Prostate gland (tissue), 2 donors: ENCODE results near the gene TMEM271. TPM values are rescaled to one million over a fixed set of nuclear protein-coding genes. Genes with fewer than 3 reads are reported as not detected.
"Not testable (repeated sequence)": the region's sequence is repeated elsewhere in the genome, so short reads cannot be mapped to it uniquely, and the experiment has no call there.

Experiments
- DNase-seq: peaks from one replicate; pipeline ENCODE4 v3.0.0-alpha.2; 2019; ENCODE audit warnings: low spot score
- H3K27ac ChIP-seq, 2 donors: fragments of 200-600 bp; sonication (generic); 2 replicates each; pipeline ENCODE4 v1.5.1; 2017 to 2019
- H3K27me3 ChIP-seq: fragments of 200-600 bp; sonication (generic); replicated peaks from 2 replicates; pipeline ENCODE4 v1.5.1; 2019; ENCODE audit not compliant: insufficient read depth
- H3K36me3 ChIP-seq, 2 donors: fragments of 200-600 bp; sonication (generic); 1 replicate in 1 of 2; 2 replicates in 1 of 2; pipeline versions ENCODE4 v1.5.1 to v1.8.1; 2017 to 2019
- H3K4me1 ChIP-seq: fragments of 200-600 bp; sonication (generic); replicated peaks from 2 replicates; pipeline ENCODE4 v1.5.1; 2019
- H3K4me3 ChIP-seq, 2 donors: fragments of 200-600 bp; sonication (generic); 2 replicates each; pipeline ENCODE4 v1.5.1; 2017 to 2019
- H3K9me3 ChIP-seq: fragments of 200-600 bp; sonication (generic); 2 replicates; pipeline ENCODE4 v1.5.1; 2017
- POLR2A ChIP-seq: fragments of 450-650 bp; IDR thresholded peaks from one replicate; pipeline ENCODE4 v1.6.1; 2016; ENCODE audit warnings: antibody characterized with exemption, mild to moderate bottlenecking
- POLR2AphosphoS5 ChIP-seq: sonication (generic); formaldehyde crosslinking; IDR thresholded peaks from one replicate; pipeline ENCODE4 v1.6.1; 2017; ENCODE audit warnings: antibody characterized with exemption
- WGBS: methylation state at CpG from one replicate; pipeline ENCODE4 v1.1.5; 2018; 5-methylcytosine and 5-hydroxymethylcytosine counted together
- intact Hi-C: fragments of 100-400 bp; cut with DNase I; formaldehyde crosslinking; loops from one replicate; pipeline ENCODE4 v1.14.2; 2022
- total RNA-seq, 2 donors: library from RNA; depleted of rRNA; stranded (reverse); fragments of >200 nt; gene quantifications; one replicate each; pipeline ENCODE4 v1.1.0, GENCODE V29; 2016
- TF ChIP-seq, protein P1 (sequence below), 4 experiments: fragments of 200-600 bp in 2 of 4; fragments of 450-650 bp in 2 of 4; sonication (generic) in 2 of 4; IDR thresholded peaks; 1 replicate in 3 of 4; 2 replicates in 1 of 4; pipeline ENCODE4 v1.5.1; 2016 to 2019; ENCODE audit warnings: antibody characterized with exemption in 4 of 4, mild to moderate bottlenecking in 2 of 4, moderate library complexity in 2 of 4

Gene TMEM271
- total RNA-seq, 2 donors from 2014 or later = 0.91 TPM; not detected in 1

DNA sequence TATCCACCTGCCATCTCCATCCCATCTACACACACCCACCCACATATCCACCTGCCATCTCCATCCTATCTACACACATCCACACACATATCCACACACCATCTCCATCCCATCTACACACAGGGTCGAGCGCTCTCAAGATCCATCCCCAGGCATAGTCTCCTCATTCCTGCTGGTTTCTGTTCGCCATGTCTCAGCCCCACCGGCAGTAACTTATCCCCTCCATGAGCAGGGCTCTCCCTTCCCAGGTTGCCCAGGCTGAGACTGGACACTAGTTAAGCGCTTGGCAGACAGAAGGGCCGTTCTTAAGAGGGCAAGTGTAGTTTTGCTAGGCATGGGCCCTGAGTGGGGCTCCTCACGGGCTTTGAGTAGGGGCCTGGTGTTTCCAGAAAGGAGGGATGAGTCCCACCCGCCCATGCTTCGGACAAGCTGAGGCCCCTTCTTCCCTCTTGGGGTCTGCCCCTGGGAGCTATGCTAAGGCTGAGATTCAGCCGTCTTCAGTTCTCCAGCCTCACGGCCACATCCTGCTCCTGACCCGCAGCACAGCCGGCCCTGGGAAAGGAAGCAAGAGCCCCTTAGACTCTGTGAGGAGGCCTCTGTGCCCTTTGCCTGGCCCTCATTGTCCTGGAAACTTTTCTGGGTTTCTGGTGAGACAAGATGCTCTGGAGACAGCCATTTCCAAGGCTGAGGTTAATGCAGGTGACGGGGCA is 20.4 kb downstream of the TMEM271 start:
- 87% methylated on average over 14 of the region's 14 CpGs for WGBS
- Histone ChIP-seq H3K27me3 (no peaks in the 10 kb centered on the region), H3K4me1 (no peaks in the 10 kb centered on the region), H3K27ac (no peak overlapping the region), H3K36me3 (no peaks in the 10 kb centered on the region), H3K4me3 (no peak overlapping the region), H3K9me3 (no peaks in the 10 kb centered on the region)
- intact Hi-C loops = no loop called here
- no peak for TF ChIP-seq POLR2A
- TF ChIP-seq, protein P1, sequence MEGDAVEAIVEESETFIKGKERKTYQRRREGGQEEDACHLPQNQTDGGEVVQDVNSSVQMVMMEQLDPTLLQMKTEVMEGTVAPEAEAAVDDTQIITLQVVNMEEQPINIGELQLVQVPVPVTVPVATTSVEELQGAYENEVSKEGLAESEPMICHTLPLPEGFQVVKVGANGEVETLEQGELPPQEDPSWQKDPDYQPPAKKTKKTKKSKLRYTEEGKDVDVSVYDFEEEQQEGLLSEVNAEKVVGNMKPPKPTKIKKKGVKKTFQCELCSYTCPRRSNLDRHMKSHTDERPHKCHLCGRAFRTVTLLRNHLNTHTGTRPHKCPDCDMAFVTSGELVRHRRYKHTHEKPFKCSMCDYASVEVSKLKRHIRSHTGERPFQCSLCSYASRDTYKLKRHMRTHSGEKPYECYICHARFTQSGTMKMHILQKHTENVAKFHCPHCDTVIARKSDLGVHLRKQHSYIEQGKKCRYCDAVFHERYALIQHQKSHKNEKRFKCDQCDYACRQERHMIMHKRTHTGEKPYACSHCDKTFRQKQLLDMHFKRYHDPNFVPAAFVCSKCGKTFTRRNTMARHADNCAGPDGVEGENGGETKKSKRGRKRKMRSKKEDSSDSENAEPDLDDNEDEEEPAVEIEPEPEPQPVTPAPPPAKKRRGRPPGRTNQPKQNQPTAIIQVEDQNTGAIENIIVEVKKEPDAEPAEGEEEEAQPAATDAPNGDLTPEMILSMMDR (IDR thresholded peaks at IDR 0.05) = no peak
- TF ChIP-seq POLR2AphosphoS5 = no peak
- DNase-seq = no peak

DNA sequence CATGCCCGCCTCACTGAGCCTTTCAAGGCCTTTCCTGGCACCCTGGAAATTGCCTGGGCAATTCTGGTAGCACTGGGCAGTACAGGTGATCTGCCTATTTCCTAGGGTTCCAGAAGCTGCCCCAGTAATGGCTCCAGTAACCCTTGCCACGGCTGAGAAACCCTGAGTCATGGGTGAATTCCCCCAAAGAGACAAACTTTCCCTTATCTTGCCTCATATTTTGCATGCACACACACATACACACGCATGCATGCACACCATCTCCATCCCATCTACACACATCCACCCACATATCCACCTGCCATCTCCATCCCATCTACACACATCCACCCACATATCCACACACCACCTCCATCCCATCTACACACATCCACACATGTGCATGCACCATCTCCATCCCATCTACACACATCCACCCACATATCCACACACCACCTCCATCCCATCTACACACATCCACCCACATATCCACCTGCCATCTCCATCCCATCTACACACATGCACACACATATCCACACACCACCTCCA is 21.2 kb downstream of the TMEM271 start:
- intact Hi-C loops, H3K36me3 ChIP-seq, H3K4me3 ChIP-seq, H3K27me3 ChIP-seq, H3K4me1 ChIP-seq, H3K9me3 ChIP-seq, DNase-seq, H3K27ac ChIP-seq: not testable (repeated sequence)
- 78% methylated on average over 3 of the region's 3 CpGs for WGBS

DNA sequence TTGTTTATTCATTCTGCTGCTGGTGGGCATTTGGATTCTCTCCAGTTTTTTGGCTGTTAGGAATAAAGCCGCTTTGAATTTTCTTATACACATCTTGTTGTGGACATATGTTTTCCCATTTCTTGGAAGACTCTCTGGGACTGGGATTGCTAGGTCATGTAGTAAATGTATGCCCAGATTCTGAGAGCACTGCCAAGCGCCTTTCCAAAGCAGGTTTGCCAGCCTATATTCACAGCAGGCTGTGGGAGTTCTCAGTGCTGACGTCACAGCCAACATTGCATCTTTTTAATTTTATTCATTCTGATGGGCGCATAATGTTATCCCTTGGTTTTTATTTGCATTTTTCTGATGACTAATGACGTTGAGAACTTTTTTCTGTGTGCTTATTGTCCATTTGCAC is 24.1 kb downstream of the TMEM271 start:
- 62% methylated on average over 5 of the region's 5 CpGs for WGBS
- Histone ChIP-seq H3K36me3 (no peaks in the 10 kb centered on the region), H3K4me3 (no peak overlapping the region), H3K27me3 (no peaks in the 10 kb centered on the region), H3K9me3 (no peaks in the 10 kb centered on the region), H3K27ac (no peak overlapping the region), H3K4me1 (no peaks in the 10 kb centered on the region)
- intact Hi-C loops = no loop called here
- TF ChIP-seq, protein P1 (IDR thresholded peaks at IDR 0.05) = no peak
- no peak for TF ChIP-seq POLR2AphosphoS5
- TF ChIP-seq POLR2A = no peak
- DNase-seq = no peak

DNA sequence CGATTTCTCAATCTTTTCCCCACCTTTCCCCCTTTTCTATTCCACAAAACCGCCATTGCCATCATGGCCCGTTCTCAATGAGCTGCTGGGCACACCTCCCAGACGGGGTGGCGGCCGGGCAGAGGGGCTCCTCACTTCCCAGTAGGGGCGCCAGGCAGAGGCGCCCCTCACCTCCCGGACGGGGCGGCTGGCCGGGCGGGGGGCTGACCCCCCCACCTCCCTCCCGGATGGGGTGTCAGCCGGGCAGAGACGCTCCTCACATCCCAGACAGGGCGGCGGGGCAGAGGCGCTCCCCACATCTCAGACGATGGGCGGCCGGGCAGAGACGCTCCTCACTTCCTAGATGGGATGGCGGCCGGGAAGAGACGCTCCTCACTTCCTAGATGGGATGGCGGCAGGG is 25.8 kb downstream of the TMEM271 start:
- H3K9me3 ChIP-seq, DNase-seq, H3K4me1 ChIP-seq, H3K27ac ChIP-seq, H3K36me3 ChIP-seq, intact Hi-C loops, H3K27me3 ChIP-seq, H3K4me3 ChIP-seq: not testable (repeated sequence)
- WGBS = 91% methylated on average over 22 of the region's 27 CpGs

DNA sequence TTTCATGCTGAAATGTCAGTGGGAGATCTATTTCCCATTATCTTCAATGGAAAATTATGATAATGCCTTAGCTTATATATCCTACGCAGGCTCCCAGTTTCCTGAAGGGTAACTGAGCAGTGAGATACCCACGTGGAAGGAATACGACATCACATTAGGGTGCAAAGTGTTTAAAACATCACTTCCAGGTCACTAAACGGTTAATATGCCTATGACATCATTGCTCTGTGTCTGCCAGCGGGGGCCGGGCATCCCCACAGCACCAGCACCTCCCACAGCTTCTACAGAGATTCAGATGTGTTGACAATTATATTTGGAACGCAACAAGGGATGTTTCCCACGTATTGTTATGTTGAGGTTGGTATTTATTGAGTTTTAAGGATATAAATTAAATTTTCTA is 27.1 kb downstream of the TMEM271 start:
- TF ChIP-seq POLR2AphosphoS5 (no peak), POLR2A (no peak)
- TF ChIP-seq, protein P1 (IDR thresholded peaks at IDR 0.05) = no peak
- no peaks in the 10 kb centered on the region for H3K9me3 ChIP-seq
- H3K36me3 ChIP-seq = no peaks in the 10 kb centered on the region
- no peak overlapping the region for H3K4me3 ChIP-seq
- no peaks in the 10 kb centered on the region for H3K4me1 ChIP-seq
- H3K27me3 ChIP-seq = no peaks in the 10 kb centered on the region
- intact Hi-C loops = no loop called here
- no peak for DNase-seq
- 22% methylated on average over 8 of the region's 8 CpGs for WGBS
- no peak overlapping the region for H3K27ac ChIP-seq

DNA sequence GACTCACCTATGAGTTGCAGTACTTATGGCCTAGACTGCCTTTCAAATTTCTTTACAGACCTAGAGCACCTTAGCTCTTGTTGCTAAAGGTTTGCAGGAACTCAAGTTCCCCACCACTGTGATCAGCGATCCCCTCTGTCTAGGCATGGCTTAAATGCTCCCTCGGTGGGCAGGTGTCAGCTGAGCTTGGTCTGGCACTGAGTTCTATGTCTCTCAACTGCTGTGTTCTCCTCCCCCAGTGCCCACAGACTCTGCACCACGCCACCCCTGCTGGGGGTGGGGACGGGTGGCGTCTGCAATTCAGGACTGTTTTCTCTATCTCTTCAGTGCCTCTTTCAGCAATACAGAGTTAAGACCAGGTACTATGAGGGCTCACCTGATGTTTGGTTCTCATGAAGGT is 30.5 kb downstream of the TMEM271 start:
- no peaks in the 10 kb centered on the region for H3K9me3 ChIP-seq
- TF ChIP-seq POLR2A (no peak), POLR2AphosphoS5 (no peak)
- TF ChIP-seq, protein P1 (IDR thresholded peaks at IDR 0.05) = no peak
- no peaks in the 10 kb centered on the region for H3K27me3 ChIP-seq
- H3K4me1 ChIP-seq = no peaks in the 10 kb centered on the region
- WGBS = 69% methylated on average over 5 of the region's 5 CpGs
- intact Hi-C loops = no loop called here
- no peak for DNase-seq
- H3K36me3 ChIP-seq = no peaks in the 10 kb centered on the region
- H3K4me3 ChIP-seq = no peak overlapping the region
- no peak overlapping the region for H3K27ac ChIP-seq
